GM19099 (cell line): ENCODE measurements around the gene COL7A1.

Source experiments
- POLR2A ChIP-seq: IDR thresholded peaks from 3 replicates; pipeline ENCODE4 v1.6.1; 2011; ENCODE audit warnings: low read depth; ENCODE audit not compliant: insufficient read length; ENCODE audit errors: extremely low read depth

Gene COL7A1

DNA sequence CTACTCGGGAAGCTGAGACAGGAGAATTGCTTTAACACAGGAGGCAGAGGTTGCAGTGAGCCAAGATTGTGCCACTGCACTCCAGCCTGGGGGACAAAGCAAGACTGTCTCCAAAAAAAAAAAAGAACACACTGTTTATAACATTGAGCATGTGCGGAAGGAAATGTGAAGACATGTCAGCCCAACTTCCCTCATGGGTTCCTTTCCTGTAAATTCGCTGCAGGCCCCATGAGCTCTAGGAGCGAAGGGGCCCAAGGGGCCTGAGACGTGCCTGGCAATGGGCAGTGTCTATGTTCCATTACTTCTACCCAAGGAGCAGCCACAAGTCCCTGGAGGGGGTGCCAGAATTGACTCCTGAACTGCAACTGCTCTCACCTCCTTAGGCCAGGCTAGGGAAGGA is 41.8 kb downstream of the COL7A1 start:
- no peak for TF ChIP-seq POLR2A

- TF ChIP-seq POLR2A: no peak
These were observed 42.8 kb downstream of the COL7A1 start for GRCh38 chr3:48552111-48552951.

DNA sequence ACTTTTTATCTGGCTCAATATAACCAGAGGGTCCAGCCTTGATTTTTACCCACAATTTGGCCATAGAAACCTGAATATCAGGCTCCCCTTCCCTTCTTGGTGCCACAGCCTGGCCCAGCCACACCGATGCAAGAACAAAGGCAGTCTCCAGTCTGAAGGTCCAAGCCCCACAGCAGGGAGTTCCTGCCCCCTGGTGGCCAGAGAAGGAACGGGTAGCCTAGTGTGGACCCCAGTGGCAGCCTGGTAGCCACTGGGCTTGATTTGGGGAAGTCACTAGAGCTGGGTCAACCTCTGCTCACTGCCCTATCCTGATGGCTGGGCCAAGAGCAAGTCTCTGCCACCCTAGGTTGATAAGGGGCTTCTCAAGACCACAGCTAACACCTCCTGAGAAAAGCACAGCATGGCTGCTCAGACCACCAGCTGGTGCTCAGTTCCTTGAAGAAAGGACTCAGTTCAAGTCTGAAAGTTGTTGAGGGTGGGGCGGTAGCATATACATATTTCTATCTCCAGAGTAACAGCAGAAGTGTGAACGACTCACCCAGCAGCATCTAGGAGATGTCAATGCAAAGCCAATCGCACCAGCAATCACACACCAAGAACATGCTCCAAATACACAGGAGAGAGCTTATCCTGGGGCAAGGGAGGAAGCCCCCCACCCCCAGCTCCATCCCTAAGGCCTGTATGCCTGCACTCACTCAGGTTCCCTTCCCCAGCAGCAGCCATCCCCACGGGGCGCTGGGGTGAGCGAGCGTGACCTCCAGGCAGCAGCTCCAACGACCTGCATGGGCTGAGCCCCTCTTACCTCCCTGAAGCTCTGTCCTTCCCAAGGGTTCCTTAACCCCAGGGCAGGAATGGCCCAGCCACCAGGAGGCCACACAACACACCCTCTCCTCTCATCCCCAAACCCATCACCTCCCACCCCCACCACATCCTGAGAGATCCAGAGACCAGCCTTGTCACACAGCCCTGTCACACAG is 46.1 kb downstream of the COL7A1 start:
- no peak for TF ChIP-seq POLR2A

GRCh38 chr3:48548126-48548525 is 47.0 kb downstream of the COL7A1 start:
- no peak for TF ChIP-seq POLR2A

DNA sequence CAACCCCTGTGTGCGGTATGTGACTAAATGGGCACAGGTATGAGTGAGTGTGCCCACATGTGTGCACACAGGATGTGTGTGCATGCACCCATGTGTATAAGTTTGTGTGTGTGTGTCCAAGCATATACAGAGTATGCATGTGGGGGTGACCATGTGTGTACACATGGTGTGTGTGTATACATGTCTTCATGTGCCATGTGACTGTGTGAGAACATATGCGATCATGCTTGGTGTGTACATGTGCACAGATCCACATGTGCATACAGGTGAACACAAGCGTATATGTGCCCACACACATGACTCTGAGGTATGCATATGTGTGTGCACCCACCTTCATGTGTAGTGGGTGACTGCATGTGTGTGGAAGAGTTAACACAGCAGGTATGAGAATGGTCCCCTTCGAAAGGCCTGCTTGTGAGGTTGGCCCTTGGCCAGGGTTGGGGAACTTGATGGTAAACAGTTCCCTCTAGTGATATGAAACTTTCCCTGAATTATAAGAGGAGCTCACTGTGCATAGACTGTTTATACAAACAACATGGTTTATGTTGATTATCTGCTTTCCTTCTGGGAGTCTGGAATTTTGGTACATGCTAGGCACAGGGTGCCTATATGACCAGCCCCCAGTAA is 48.8 kb downstream of the COL7A1 start:
- TF ChIP-seq POLR2A: no peak

DNA sequence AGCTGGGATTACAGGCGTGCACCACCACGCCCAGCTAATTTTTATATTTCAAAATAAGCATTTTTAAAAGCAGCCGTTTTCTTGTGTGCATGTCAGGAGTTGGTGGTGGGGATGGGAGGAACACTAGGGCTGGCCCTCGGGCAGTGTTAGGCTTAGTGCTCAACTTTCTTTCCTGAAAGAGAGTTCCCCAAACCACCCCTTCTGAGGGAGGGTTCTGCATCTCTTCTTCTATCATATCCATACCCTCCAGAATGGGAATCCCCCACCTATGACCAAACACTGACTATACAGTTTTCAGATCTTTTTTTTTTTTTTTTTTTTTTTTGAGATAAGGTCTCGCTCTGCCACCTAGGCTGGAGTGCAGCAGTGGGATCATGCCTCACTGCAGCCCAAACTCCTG is 51.0 kb downstream of the COL7A1 start:
- TF ChIP-seq POLR2A: no peak

DNA sequence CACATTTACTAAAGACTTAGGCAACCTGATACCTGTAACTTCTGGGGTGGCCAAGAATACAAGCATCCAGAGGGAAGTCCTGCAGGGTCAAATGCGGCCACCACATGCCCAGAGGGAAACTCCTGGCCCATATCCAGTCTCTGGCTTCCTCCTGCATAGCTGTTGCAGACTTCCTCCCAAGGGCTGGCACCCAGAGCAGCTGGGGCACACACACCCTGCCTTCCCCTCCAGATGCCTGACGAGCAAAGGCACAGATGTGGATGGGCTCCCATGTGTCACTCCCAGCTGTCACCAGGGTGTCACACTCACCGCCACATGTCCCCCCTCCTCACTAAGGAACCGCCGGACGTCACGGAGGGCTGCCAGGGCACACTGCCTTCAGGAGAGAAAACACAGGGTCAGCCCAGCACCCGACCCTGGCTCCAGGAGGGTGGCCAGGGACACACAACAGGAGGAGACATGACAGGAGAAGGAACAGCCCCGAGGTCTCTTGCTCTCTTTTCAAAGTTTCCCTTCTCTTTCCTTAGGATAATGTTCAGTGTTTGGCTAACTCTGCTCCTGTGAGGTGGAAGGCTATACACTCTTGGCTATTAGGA is 51.8 kb downstream of the COL7A1 start:
- no peak for TF ChIP-seq POLR2A

GRCh38 chr3:48538451-48538850 is 56.7 kb downstream of the COL7A1 start:
- TF ChIP-seq POLR2A: no peak

DNA sequence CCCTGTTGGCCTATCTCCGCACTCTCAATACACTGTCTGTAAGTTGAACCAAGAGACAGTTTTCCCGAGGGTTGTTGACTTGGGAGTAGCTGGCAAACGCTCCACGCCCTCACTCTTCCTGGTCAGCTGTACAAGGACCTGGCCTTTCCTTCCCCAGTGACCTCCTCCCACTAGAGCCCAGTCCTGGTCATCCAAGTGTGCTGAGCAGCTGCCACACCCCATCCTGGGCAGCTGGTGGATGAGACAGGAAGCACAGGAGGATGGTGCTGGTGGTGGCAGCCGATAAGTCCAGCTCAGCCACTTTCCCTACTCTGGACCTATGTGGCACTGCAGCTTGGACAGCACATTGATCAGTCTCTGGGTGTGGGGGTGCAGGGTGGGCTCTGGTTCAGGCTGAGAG is 58.3 kb downstream of the COL7A1 start:
- TF ChIP-seq POLR2A: no peak

GRCh38 chr3:48536116-48536515 is 59.0 kb downstream of the COL7A1 start:
- no peak for TF ChIP-seq POLR2A

DNA sequence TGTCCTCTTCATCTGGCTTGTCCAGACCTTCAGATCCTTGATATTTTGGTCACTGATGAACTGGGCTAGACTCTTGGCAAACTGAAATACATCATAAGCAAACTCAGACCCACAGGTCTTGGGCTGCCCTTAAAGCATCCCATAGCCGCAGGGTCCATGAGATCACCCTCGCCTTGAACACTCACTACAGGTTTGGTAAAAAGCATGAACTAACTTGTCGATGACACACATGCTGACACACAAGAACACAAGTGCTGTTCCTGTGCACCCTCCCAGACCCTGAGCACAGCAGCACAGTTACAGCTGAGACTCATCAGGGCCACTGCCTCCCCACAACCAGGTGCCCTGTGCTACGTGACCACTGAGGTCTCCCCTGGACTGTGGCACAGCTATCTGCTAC is 59.6 kb downstream of the COL7A1 start:
- no peak for TF ChIP-seq POLR2A

- no peak for TF ChIP-seq POLR2A
These were observed 62.2 kb downstream of the COL7A1 start for GRCh38 chr3:48532977-48533337.

- TF ChIP-seq POLR2A: no peak
These were observed 62.7 kb downstream of the COL7A1 start for GRCh38 chr3:48532271-48532976.

GRCh38 chr3:48528754-48529153 is 66.4 kb downstream of the COL7A1 start:
- TF ChIP-seq POLR2A: no peak
